Adipocyte (in vitro differentiated cells): ENCODE data around the gene DHX15.

ENCODE experiments used
- DNase-seq: peaks from one replicate; pipeline ENCODE4 v3.0.0-alpha.2; 2015; ENCODE audit warnings: low read depth
- H3K27me3 ChIP-seq: replicated peaks from 2 replicates; pipeline ENCODE4 v1.7.0; 2013; ENCODE audit warnings: mild to moderate bottlenecking, low read length, moderate library complexity; ENCODE audit not compliant: control insufficient read depth, insufficient read depth
- H3K36me3 ChIP-seq: 2 replicates; pipeline ENCODE4 v1.7.0; 2013; ENCODE audit warnings: low read length, mild to moderate bottlenecking, moderate library complexity; ENCODE audit not compliant: control insufficient read depth, insufficient read depth, severe bottlenecking
- H3K4me1 ChIP-seq: 2 replicates; pipeline ENCODE4 v1.7.0; 2013; ENCODE audit warnings: mild to moderate bottlenecking, low read length, moderate library complexity; ENCODE audit not compliant: control insufficient read depth, insufficient read depth
- H3K4me3 ChIP-seq: 2 replicates; pipeline ENCODE4 v1.7.0; 2013; ENCODE audit warnings: mild to moderate bottlenecking, low read length, moderate library complexity
- H3K9ac ChIP-seq: 2 replicates; pipeline ENCODE4 v1.7.0; 2013; ENCODE audit warnings: mild to moderate bottlenecking, low read length, moderate library complexity
- H3K9me3 ChIP-seq: 2 replicates; pipeline ENCODE4 v1.7.0; 2013; ENCODE audit warnings: mild to moderate bottlenecking, low read length, moderate library complexity; ENCODE audit not compliant: control insufficient read depth

The DHX15 gene

DNA sequence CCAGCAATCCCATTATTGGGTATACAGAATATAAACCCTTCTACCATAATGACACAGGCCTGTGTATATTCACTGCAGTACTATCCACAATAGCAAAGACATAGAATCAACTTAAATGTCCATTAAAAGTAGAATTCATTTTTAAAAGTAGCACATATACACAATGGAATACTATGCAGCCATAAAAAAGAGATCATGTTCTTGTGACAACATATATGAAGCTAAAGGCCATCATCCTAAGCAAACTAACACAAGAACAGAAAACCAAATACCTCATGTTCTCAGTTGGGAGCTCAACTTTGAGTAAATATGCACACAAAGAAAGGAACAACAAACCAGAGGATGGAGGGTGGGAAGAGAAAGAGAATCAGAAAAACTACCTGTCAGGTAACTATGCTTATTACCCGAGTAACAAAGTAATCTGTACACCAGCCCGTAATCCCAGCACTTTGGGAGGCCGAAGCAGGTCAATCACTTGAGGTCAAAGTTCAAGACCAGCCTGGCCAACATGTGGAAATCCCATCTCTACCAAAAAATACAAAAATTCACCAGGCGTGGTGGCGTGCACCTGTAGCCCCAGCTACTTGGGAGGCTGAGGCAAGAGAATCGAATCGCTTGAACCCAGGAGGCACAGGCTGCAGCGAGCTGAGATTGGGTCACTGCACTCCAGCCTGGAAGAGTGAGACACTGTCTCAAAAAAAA, 22.8 kb downstream of the DHX15 start:
- Histone ChIP-seq H3K4me3 (no peak overlapping the region), H3K4me1 (peaks cover 44% of the 10 kb centered on the region), H3K36me3 (peaks cover 12% of the 10 kb centered on the region), H3K9ac (no peak overlapping the region), H3K27me3 (no peaks in the 10 kb centered on the region), H3K9me3 (no peaks in the 10 kb centered on the region)
- DNase-seq: no peak

GRCh38 chr4:24560868-24561368, 23.4 kb downstream of the DHX15 start:
- peaks cover 10% of the 10 kb centered on the region for H3K36me3 ChIP-seq
- DNase-seq: no peak
- no peaks in the 10 kb centered on the region for H3K9me3 ChIP-seq
- no peak overlapping the region for H3K4me3 ChIP-seq
- H3K4me1 ChIP-seq: peaks cover 44% of the 10 kb centered on the region
- H3K27me3 ChIP-seq: no peaks in the 10 kb centered on the region
- H3K9ac ChIP-seq: no peak overlapping the region

GRCh38 chr4:24559889-24560288, 24.5 kb downstream of the DHX15 start:
- Histone ChIP-seq H3K9me3 (no peaks in the 10 kb centered on the region), H3K36me3 (peaks cover 13% of the 10 kb centered on the region), H3K9ac (no peak overlapping the region), H3K27me3 (no peaks in the 10 kb centered on the region), H3K4me1 (peaks cover 40% of the 10 kb centered on the region), H3K4me3 (no peak overlapping the region)
- peak; percentile 36 for DNase-seq

DNA sequence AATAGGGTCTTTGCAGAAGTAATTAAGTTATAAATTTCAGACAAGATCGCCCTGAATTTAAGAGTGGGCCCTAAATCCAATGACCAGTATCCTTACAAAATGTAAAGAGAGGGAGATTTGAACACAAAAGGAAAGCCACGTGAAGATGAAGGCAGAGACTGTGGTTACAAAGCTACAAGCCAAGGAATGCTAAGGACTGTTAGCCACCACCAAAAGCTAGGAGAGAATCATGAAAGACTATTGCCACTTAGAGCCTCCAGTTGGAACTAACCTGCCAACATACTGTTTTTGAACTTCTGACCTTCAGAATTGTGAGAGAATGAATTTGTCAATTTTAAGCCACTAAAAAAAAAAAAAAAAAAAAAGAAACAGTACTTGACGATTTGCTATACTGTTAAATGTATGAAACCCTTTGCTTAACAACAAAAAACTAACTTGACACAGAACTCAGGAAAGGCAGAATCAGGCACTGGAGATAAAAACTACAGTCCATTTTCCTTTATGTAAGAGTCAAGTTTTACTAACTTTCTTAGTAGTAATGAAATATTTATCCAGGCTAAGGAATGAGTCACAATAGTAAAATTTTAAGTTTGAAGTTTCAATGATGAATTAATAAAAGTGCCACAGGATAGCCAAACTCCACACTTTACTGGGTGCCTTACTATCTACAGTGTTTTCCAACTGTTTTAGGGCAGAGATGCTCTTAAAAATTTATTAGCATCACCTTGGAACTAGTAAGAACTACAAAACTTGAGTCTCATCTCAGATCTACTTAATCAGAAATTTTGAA, 25.1 kb downstream of the DHX15 start:
- H3K9ac ChIP-seq: no peak overlapping the region
- no peaks in the 10 kb centered on the region for H3K27me3 ChIP-seq
- H3K9me3 ChIP-seq: no peaks in the 10 kb centered on the region
- no peak for DNase-seq
- H3K36me3 ChIP-seq: peaks cover 19% of the 10 kb centered on the region
- H3K4me1 ChIP-seq: peaks cover 33% of the 10 kb centered on the region
- no peak overlapping the region for H3K4me3 ChIP-seq

GRCh38 chr4:24557026-24558025, 27.0 kb downstream of the DHX15 start:
- peaks cover 24% of the 10 kb centered on the region for H3K36me3 ChIP-seq
- DNase-seq: peak; percentile 54
- peaks cover 38% of the 10 kb centered on the region for H3K4me1 ChIP-seq
- H3K9ac ChIP-seq: no peak overlapping the region
- H3K27me3 ChIP-seq: no peaks in the 10 kb centered on the region
- H3K4me3 ChIP-seq: no peak overlapping the region
- no peaks in the 10 kb centered on the region for H3K9me3 ChIP-seq

DNA sequence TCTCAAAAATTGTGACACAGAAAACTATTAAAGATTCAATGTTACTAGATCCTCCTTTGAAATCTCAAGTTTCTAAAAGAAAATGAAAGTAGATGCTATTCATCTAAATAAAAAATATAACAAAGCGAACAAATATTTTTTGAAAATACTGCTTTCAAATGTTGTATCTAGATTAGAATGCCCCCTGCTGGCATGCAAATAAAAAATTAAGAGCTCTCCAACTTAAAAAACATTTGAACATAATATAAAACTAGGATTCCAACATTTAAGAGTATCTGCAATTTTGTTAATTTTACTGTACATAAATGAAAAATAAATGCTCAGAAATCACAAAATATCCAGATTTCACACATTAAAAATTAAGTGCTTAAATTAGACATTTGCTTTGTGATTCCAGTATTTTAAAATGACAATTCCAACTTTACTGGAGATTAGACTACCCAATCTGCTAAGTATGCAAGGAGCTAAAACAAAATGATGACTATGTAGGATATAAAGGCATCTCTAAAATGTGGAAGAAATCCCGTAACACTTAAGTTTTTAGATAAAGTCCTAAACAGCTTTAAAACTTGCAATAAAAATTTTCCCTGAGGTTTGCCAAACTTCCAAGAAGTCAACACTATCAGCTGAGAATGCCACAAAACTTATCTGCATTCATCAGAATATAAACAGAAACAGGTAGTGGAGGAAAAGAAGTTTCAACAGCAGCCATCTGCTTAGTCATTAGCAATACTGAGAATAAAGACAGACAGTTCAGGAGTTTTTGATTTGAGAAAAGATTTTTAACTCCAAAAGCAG, 32.7 kb downstream of the DHX15 start:
- DNase-seq: peak; percentile 64
- H3K9me3 ChIP-seq: no peaks in the 10 kb centered on the region
- peaks cover 20% of the 10 kb centered on the region for H3K4me1 ChIP-seq
- no peak overlapping the region for H3K4me3 ChIP-seq
- peaks cover 42% of the 10 kb centered on the region for H3K36me3 ChIP-seq
- H3K9ac ChIP-seq: peak overlapping the region; percentile 68
- no peaks in the 10 kb centered on the region for H3K27me3 ChIP-seq

GRCh38 chr4:24550441-24551175, 33.7 kb downstream of the DHX15 start:
- H3K4me3 ChIP-seq: no peak overlapping the region
- H3K4me1 ChIP-seq: peaks cover 19% of the 10 kb centered on the region
- H3K36me3 ChIP-seq: peaks cover 45% of the 10 kb centered on the region
- H3K27me3 ChIP-seq: no peaks in the 10 kb centered on the region
- no peak for DNase-seq
- H3K9ac ChIP-seq: no peak overlapping the region
- no peaks in the 10 kb centered on the region for H3K9me3 ChIP-seq

GRCh38 chr4:24547979-24548378, 36.4 kb downstream of the DHX15 start:
- Histone ChIP-seq H3K36me3 (peaks cover 35% of the 10 kb centered on the region), H3K4me1 (peaks cover 19% of the 10 kb centered on the region), H3K27me3 (no peaks in the 10 kb centered on the region), H3K9ac (no peak overlapping the region), H3K4me3 (no peak overlapping the region), H3K9me3 (no peaks in the 10 kb centered on the region)
- DNase-seq: no peak

GRCh38 chr4:24544208-24544988, 40.0 kb downstream of the DHX15 start:
- H3K9me3 ChIP-seq: no peaks in the 10 kb centered on the region
- H3K9ac ChIP-seq: no peak overlapping the region
- peaks cover 59% of the 10 kb centered on the region for H3K36me3 ChIP-seq
- no peak overlapping the region for H3K4me3 ChIP-seq
- H3K4me1 ChIP-seq: peaks cover 7% of the 10 kb centered on the region
- no peak for DNase-seq
- H3K27me3 ChIP-seq: no peaks in the 10 kb centered on the region
